Stimulated activated CD8-positive, alpha-beta memory T cell treated with anti-CD3 and anti-CD28 coated beads, Interleukin-15, amount 100 ng/mL, for 4 hours (primary cell): ENCODE results near the gene ETFDH.
"Not testable (repeated sequence)": the region's sequence is repeated elsewhere in the genome, so short reads cannot be mapped to it uniquely, and the experiment has no call there.

ENCODE experiments used
- DNase-seq, 2 donors: peaks; one replicate each; pipeline ENCODE4 v3.0.0-alpha.2; 2020; ENCODE audit warnings: low read depth in 2 of 2

ETFDH gene

GRCh38 chr4:158754385-158755180, 82.5 kb downstream of the ETFDH start:
- DNase-seq: no peak

GRCh38 chr4:158755819-158756218, 83.7 kb downstream of the ETFDH start:
- not testable (repeated sequence) for DNase-seq

- no peak for DNase-seq
Observed at GRCh38 chr4:158756588-158756987, 84.5 kb downstream of the ETFDH start.

- no peak for DNase-seq
Observed at GRCh38 chr4:158758142-158758541, 86.0 kb downstream of the ETFDH start.

- DNase-seq: no peak
Observed at GRCh38 chr4:158758703-158759102, 86.6 kb downstream of the ETFDH start.
